Rectal smooth muscle tissue (tissue), 1 donor: ENCODE measurements around the gene PHETA1.
"Not testable (repeated sequence)": the region's sequence is repeated elsewhere in the genome, so short reads cannot be mapped to it uniquely, and the experiment has no call there.

Source experiments
- H3K27ac ChIP-seq: one replicate; pipeline ENCODE4 v1.7.0; 2013; ENCODE audit warnings: low read depth, low read length, inconsistent platforms
- H3K27me3 ChIP-seq: one replicate; pipeline ENCODE4 v1.7.0; 2013; ENCODE audit warnings: low read length; ENCODE audit not compliant: control insufficient read depth, insufficient read depth
- H3K36me3 ChIP-seq: one replicate; pipeline ENCODE4 v1.7.0; 2013; ENCODE audit warnings: low read length; ENCODE audit not compliant: control insufficient read depth, insufficient read depth
- H3K4me1 ChIP-seq: one replicate; pipeline ENCODE4 v1.7.0; 2013; ENCODE audit warnings: low read length; ENCODE audit not compliant: control insufficient read depth, insufficient read depth
- H3K4me3 ChIP-seq: one replicate; pipeline ENCODE4 v1.7.0; 2013; ENCODE audit warnings: low read length
- H3K9ac ChIP-seq: one replicate; pipeline ENCODE4 v1.7.0; 2013; ENCODE audit warnings: low read length

The PHETA1 gene

GRCh38 chr12:111379942-111380554, 11.2 kb upstream of the PHETA1 start:
- no peaks in the 10 kb centered on the region for H3K4me1 ChIP-seq

GRCh38 chr12:111377440-111377839, 8.5 kb upstream of the PHETA1 start:
- Histone ChIP-seq H3K27ac (no peak overlapping the region), H3K27me3 (no peaks in the 10 kb centered on the region)

More at GRCh38 chr12:111379942-111380554, 11.2 kb upstream of the PHETA1 start:
- Histone ChIP-seq H3K27me3 (no peaks in the 10 kb centered on the region), H3K27ac (no peak overlapping the region), H3K9ac (no peak overlapping the region), H3K4me3 (no peak overlapping the region), H3K36me3 (no peaks in the 10 kb centered on the region)

GRCh38 chr12:111373231-111373630, 4.3 kb upstream of the PHETA1 start:
- not testable (repeated sequence) for H3K4me3 ChIP-seq, H3K9ac ChIP-seq, H3K27me3 ChIP-seq

More at GRCh38 chr12:111377440-111377839, 8.5 kb upstream of the PHETA1 start:
- no peaks in the 10 kb centered on the region for H3K4me1 ChIP-seq
- no peak overlapping the region for H3K9ac ChIP-seq
- no peaks in the 10 kb centered on the region for H3K36me3 ChIP-seq
- H3K4me3 ChIP-seq = no peak overlapping the region

GRCh38 chr12:111369496-111370220, 763 bp upstream of the PHETA1 start:
- H3K27ac ChIP-seq = no peak overlapping the region
- H3K4me1 ChIP-seq = peaks cover 3% of the 10 kb centered on the region
- H3K36me3 ChIP-seq = peaks cover 6% of the 10 kb centered on the region
- H3K9ac ChIP-seq = no peak overlapping the region
- no peaks in the 10 kb centered on the region for H3K27me3 ChIP-seq
- peak overlapping the region; percentile 98 for H3K4me3 ChIP-seq

More at GRCh38 chr12:111373231-111373630, 4.3 kb upstream of the PHETA1 start:
- H3K4me1 ChIP-seq, H3K27ac ChIP-seq, H3K36me3 ChIP-seq: not testable (repeated sequence)

DNA sequence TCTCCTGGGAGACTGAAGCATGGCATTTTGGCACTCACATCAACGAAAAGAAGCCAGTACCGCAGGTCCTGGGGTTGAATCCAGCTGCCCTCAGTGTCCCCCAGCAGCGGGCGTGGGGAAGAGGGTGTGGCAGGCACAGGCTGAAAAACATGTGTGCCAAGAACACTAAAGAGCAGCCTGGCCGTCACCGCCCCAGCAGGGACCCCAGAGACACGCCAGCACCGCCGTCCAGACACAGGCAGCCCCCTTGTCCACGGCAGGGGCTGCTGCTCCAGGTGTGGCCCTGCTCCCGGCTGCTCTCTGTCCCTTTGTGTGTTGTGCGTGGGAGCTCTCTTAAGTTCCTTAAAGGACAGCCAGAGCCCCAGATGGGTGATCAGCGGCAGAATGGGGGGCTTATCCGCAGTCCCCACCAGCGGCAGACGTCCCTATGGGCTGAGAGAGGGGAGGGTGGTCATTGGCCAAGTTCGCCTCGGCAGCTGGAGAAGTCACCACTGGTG, 556 bp downstream of the PHETA1 start:
- peak overlapping the region; percentile 41 for H3K27ac ChIP-seq
- no peaks in the 10 kb centered on the region for H3K27me3 ChIP-seq
- H3K9ac ChIP-seq = peak overlapping the region; percentile 73
- peaks cover 11% of the 10 kb centered on the region for H3K36me3 ChIP-seq
- H3K4me1 ChIP-seq = peaks cover 3% of the 10 kb centered on the region
- H3K4me3 ChIP-seq = peak overlapping the region; percentile 98

DNA sequence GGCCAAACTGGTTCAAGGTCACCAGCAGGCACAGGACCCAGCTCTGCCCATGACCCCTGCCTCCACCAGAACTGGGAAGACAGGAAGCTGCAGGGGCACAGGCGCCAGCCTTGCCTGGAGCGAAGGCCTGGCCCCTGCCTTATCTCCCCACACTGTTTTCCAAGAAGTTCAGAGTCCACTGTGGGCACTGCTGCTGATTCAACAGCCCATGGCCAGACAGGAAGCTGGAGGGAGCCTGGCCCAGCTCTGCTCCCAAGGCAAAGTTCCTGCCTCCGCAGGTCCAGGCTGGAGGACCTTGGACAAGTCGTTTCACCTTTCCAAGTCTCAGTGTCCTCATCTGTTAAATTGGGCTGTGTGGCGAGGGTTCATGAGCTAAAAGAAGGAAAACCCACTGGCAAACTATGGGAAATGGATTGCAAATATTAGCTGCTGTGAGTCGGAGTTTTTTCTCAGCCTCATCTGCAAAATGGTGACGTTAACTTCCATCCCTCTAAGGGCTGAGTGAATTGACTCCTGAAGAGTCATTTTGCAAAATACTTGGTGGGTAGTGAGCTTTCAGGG, 1.2 kb downstream of the PHETA1 start:
- no peaks in the 10 kb centered on the region for H3K27me3 ChIP-seq
- no peak overlapping the region for H3K27ac ChIP-seq
- no peak overlapping the region for H3K9ac ChIP-seq
- H3K4me3 ChIP-seq = peak overlapping the region; percentile 98
- peaks cover 11% of the 10 kb centered on the region for H3K36me3 ChIP-seq
- peaks cover 3% of the 10 kb centered on the region for H3K4me1 ChIP-seq

GRCh38 chr12:111366583-111366982, 2.3 kb downstream of the PHETA1 start:
- no peak overlapping the region for H3K9ac ChIP-seq
- H3K27me3 ChIP-seq = no peaks in the 10 kb centered on the region
- peaks cover 3% of the 10 kb centered on the region for H3K4me1 ChIP-seq
- H3K4me3 ChIP-seq = no peak overlapping the region
- no peak overlapping the region for H3K27ac ChIP-seq
- H3K36me3 ChIP-seq = peaks cover 14% of the 10 kb centered on the region

GRCh38 chr12:111366075-111366474, 2.8 kb downstream of the PHETA1 start:
- Histone ChIP-seq H3K27me3 (no peaks in the 10 kb centered on the region), H3K27ac (no peak overlapping the region), H3K4me1 (peaks cover 3% of the 10 kb centered on the region), H3K36me3 (peaks cover 14% of the 10 kb centered on the region), H3K9ac (no peak overlapping the region), H3K4me3 (no peak overlapping the region)

GRCh38 chr12:111363578-111363977, 5.3 kb downstream of the PHETA1 start:
- H3K4me3 ChIP-seq = no peak overlapping the region
- no peak overlapping the region for H3K27ac ChIP-seq
- H3K36me3 ChIP-seq = peaks cover 14% of the 10 kb centered on the region
- peaks cover 3% of the 10 kb centered on the region for H3K4me1 ChIP-seq
- no peak overlapping the region for H3K9ac ChIP-seq
- H3K27me3 ChIP-seq = no peaks in the 10 kb centered on the region

DNA sequence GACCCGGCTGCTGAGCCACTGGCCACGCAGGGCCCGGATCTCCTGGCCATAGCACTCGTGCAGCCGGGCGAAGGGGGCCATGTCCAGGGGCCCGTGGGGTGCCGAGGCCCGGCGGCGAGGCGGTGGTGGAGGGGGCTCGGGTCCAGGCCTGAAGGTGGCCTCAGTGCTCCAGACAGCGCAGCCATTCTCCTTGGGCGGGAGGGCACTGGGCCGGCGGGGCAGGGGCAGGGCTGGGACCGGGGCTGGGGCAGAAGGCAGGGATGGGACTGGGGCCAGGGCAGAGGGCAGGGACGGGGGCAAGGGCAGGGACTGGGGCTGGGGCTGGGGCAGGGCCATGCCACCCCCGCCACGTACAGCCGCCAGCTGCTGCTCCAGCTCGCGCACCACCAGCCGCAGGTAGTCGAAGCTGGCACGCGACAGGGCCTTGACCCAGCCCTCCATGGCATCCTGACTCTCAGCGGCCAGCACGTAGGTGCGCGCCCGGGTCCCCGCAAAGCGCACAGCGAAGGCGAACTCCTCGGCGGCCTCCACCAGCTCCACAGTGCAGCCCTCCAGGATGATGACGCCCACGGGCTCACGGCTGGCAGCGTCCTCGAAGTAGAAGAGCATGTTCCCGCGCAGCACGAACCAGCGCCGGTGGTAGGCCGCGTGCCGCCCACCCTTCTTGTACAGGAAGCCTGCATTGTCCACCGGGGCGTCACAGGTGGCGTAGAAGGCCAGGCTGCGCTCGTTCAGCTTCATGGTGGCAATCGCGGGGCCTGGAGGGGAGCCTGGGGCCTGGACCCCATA, 6.0 kb downstream of the PHETA1 start:
- Histone ChIP-seq H3K27ac (no peak overlapping the region), H3K36me3 (peaks cover 14% of the 10 kb centered on the region), H3K4me1 (no peaks in the 10 kb centered on the region), H3K4me3 (no peak overlapping the region), H3K27me3 (no peaks in the 10 kb centered on the region), H3K9ac (no peak overlapping the region)

- H3K4me3 ChIP-seq = no peak overlapping the region
- H3K36me3 ChIP-seq = peaks cover 14% of the 10 kb centered on the region
- no peak overlapping the region for H3K27ac ChIP-seq
- H3K27me3 ChIP-seq = no peaks in the 10 kb centered on the region
- H3K4me1 ChIP-seq = no peaks in the 10 kb centered on the region
- H3K9ac ChIP-seq = no peak overlapping the region
These were observed 6.9 kb downstream of the PHETA1 start for GRCh38 chr12:111361717-111362576.
